Lower lobe of right lung (tissue), 2 donors: ENCODE measurements around the gene BTBD10. TPM values are rescaled to one million over a fixed set of nuclear protein-coding genes. Genes with fewer than 3 reads are reported as not detected.

Experiments
- ATAC-seq, 2 donors: fragments of 200-7000 bp; cut with Tn5 transposase; one replicate each; pipeline ENCODE4 v1.9.1; 2020 to 2022; ENCODE audit warnings: mild to moderate bottlenecking in 2 of 2, moderate library complexity in 2 of 2
- DNase-seq: peaks from one replicate; pipeline ENCODE4 v3.0.0-alpha.2; 2020
- H3K27ac ChIP-seq: fragments of 200-600 bp; one replicate; pipeline ENCODE4 v1.8.0; 2022
- H3K27me3 ChIP-seq: fragments of 200-600 bp; one replicate; pipeline ENCODE4 v1.8.0; 2022; ENCODE audit warnings: low read depth
- H3K36me3 ChIP-seq: fragments of 200-600 bp; one replicate; pipeline ENCODE4 v1.8.0; 2022; ENCODE audit warnings: mild to moderate bottlenecking
- H3K4me1 ChIP-seq: fragments of 200-600 bp; one replicate; pipeline ENCODE4 v1.8.0; 2022
- H3K4me3 ChIP-seq: fragments of 200-600 bp; one replicate; pipeline ENCODE4 v1.8.0; 2022; ENCODE audit warnings: mild to moderate bottlenecking
- H3K9me3 ChIP-seq: fragments of 200-600 bp; one replicate; pipeline ENCODE4 v1.8.0; 2022
- intact Hi-C: fragments of 100-400 bp; cut with DNase I; formaldehyde crosslinking; loops from one replicate; pipeline ENCODE4 v1.11.0; 2022
- total RNA-seq: library from RNA; stranded (reverse); fragmentation: NEBNext Ultra II Directional; extraction: Animal tissue kit (Norgen Biotek cat#: 25700); gene quantifications from one replicate; pipeline ENCODE4 v1.2.1, GENCODE V29; 2021
- TF ChIP-seq, protein P1 (sequence below): fragments of 200-600 bp; IDR thresholded peaks from one replicate; pipeline ENCODE4 v1.8.0; 2022; ENCODE audit warnings: antibody characterized with exemption, mild to moderate bottlenecking
- donor health status: DM: no; HTN: yes; CAD: no; lungs with severe emphysema.

Gene BTBD10
- total RNA-seq, 1 donor from 2014 or later, result 25.1 TPM

DNA sequence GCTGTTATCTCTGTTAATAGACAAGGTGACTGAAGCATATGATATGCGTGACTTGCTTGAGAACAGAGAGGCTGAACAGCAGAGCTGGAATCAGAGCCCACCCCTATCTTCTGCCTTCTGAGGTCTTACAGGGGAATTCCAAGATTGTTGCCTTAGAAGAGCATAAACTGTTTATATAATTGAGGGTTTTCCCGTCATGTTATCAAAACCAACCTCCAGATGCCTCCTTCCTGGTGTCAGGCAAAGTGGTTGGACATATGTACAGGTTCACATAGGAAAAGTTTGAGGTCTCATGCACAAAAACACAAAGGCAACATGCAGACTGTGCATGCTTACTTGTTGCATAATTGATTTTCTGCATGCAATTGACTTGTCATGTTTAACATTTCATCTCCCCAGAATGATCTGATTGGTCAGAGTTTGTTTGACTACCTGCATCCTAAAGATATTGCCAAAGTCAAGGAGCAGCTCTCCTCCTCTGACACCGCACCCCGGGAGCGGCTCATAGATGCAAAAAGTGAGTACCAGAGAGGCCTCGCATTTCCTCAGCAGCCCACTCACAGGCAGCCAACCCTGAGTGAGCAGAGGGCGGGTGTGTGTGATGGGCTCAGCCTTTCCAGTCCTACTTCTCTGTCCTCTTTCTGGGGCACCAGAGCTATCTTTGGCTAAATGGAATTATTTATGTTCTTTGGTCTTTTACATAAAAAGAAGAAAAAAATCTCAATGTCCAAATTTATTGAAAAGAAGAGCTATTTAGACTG lies 96.6 kb downstream of the BTBD10 start:
- DNase-seq (no peak), ATAC-seq (no peak)
- Histone ChIP-seq H3K27ac (no peak overlapping the region), H3K36me3 (peaks cover 96% of the 10 kb centered on the region), H3K27me3 (no peaks in the 10 kb centered on the region), H3K4me1 (no peaks in the 10 kb centered on the region), H3K4me3 (no peak overlapping the region), H3K9me3 (no peaks in the 10 kb centered on the region)
- intact Hi-C loops, result no loop called here
- TF ChIP-seq, protein P1, sequence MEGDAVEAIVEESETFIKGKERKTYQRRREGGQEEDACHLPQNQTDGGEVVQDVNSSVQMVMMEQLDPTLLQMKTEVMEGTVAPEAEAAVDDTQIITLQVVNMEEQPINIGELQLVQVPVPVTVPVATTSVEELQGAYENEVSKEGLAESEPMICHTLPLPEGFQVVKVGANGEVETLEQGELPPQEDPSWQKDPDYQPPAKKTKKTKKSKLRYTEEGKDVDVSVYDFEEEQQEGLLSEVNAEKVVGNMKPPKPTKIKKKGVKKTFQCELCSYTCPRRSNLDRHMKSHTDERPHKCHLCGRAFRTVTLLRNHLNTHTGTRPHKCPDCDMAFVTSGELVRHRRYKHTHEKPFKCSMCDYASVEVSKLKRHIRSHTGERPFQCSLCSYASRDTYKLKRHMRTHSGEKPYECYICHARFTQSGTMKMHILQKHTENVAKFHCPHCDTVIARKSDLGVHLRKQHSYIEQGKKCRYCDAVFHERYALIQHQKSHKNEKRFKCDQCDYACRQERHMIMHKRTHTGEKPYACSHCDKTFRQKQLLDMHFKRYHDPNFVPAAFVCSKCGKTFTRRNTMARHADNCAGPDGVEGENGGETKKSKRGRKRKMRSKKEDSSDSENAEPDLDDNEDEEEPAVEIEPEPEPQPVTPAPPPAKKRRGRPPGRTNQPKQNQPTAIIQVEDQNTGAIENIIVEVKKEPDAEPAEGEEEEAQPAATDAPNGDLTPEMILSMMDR, result no peak

DNA sequence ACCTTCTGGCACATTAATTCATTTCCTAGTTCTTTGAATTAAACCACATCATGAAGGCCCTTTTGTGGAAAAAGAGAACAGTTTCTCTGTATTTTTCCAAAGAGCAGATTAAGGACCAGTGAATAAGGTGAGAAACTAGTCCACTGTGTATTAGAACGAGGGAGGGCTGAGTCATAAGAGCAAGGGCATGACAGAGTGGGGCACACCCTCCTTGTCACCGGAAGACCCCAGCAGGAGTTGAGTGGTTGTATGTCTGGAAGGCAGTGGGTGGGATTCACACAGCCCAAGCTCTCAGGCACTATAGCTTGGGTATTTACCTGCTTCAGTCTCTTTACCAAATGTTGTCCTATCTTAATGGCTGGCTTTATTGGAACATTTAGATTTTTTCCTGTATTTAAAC lies 98.6 kb downstream of the BTBD10 start:
- no peak overlapping the region for H3K4me3 ChIP-seq
- TF ChIP-seq, protein P1, result no peak
- H3K27me3 ChIP-seq, result no peaks in the 10 kb centered on the region
- ATAC-seq, result no peak
- peaks cover 96% of the 10 kb centered on the region for H3K36me3 ChIP-seq
- no peaks in the 10 kb centered on the region for H3K4me1 ChIP-seq
- H3K27ac ChIP-seq, result no peak overlapping the region
- no peaks in the 10 kb centered on the region for H3K9me3 ChIP-seq
- no peak for DNase-seq
- intact Hi-C loops, result no loop called here

DNA sequence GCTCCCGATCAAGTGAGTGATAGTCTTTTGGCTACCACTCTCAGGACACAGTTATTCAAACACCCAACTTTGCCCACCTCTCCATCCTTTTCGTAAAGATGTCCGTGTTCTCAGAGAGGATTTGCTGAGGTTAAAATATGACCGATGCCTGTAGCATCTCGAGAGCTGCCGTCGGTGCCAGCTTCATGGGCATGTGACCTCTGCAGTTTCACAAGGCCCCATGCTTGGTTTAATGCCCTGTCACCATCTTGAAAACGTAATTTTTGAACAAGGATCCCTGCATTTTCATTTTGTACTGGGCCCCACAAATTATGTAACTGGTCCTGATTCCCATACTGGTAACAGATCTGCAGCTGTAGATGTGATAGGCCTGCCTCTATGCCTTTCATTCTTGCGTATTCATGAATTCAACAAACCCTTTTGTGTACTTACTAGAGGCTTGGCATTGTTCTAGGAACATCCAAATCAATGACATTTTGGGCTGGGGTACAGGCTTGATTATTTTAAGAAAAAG lies 100.4 kb downstream of the BTBD10 start:
- Histone ChIP-seq H3K27ac (no peak overlapping the region), H3K9me3 (no peaks in the 10 kb centered on the region), H3K27me3 (no peaks in the 10 kb centered on the region), H3K4me1 (no peaks in the 10 kb centered on the region), H3K36me3 (peaks cover 96% of the 10 kb centered on the region), H3K4me3 (no peak overlapping the region)
- ATAC-seq (no peak), DNase-seq (no peak)
- TF ChIP-seq, protein P1, result no peak
- intact Hi-C loops, result no loop called here

DNA sequence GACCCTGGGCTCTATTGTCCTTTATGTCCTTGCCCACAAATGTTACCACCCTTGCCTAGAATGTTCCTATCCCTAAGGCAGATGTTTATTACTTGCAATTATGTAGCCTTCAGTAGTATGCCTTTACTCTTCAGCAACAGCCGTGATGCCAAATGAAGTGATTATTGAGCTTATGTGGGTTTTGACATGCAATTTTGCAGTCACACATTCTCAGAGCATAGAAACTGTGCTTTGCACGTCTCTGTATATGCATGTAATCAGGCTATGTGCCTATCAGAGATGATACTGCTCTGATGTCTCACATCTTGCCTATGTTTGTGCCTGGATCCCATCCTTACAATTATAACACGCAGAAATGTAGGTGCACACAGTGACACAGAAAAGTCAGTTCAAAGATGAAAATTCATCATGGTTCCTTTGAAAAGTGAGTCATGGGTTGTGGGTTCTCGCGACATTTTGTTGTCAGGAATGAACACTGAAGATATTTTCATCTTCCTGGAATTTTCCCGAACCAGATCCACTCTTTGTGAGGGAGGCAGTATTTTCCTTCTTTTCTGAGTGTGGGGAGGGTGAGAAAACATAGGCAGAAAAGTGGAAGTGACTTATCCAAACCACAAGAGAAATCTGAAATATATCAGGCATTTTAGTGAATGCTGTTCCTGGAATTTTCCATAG lies 104.3 kb downstream of the BTBD10 start:
- Histone ChIP-seq H3K9me3 (no peaks in the 10 kb centered on the region), H3K4me3 (no peak overlapping the region), H3K36me3 (peaks cover 99% of the 10 kb centered on the region), H3K4me1 (no peaks in the 10 kb centered on the region), H3K27me3 (no peaks in the 10 kb centered on the region), H3K27ac (no peak overlapping the region)
- DNase-seq (no peak), ATAC-seq (no peak)
- TF ChIP-seq, protein P1, result no peak
- intact Hi-C loops, result no loop called here

DNA sequence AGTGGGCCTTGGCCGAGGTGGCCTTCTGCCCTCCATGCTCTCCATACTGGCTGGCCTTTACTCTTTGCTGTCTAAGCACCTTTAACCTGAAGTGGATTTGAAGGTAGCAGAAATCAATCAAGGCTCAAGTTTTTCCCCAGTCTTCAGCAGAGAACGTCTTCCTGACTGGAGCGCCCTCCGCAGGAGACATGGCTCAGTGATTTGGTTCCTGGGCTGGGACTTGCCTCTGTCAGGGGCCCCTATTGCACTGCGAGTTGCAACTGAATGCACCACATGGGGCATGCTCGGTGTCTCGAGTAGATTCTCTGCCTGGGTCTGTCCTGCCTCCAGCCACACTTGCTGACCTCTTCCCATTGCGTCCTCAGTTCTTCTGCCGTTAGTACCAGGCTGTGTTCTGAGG lies 105.8 kb downstream of the BTBD10 start:
- H3K4me3 ChIP-seq, result no peak overlapping the region
- H3K36me3 ChIP-seq, result peaks cover 96% of the 10 kb centered on the region
- intact Hi-C loops, result no loop called here
- DNase-seq (no peak), ATAC-seq (no peak)
- H3K27ac ChIP-seq, result no peak overlapping the region
- no peaks in the 10 kb centered on the region for H3K4me1 ChIP-seq
- TF ChIP-seq, protein P1, result no peak
- no peaks in the 10 kb centered on the region for H3K27me3 ChIP-seq
- no peaks in the 10 kb centered on the region for H3K9me3 ChIP-seq
